WTC11 (cell line): ENCODE data around the gene XPOT. TPM values are rescaled to one million over a fixed set of nuclear protein-coding genes. Genes with fewer than 3 reads are reported as not detected.

ENCODE experiments used
- ATAC-seq: fragments of 200-7000 bp; cut with Tn5 transposase; 2 replicates; pipeline ENCODE4 v1.10.0; 2021; ENCODE audit warnings: mild to moderate bottlenecking, moderate library complexity
- CTCF ChIA-PET: fragments of 300-600 bp; sonication (Branson Sonifier 250); formaldehyde crosslinking; loops from one replicate; lab custom pipeline; 2021; ENCODE audit warnings: antibody characterized with exemption; lab: Charles Lee
- POLR2A ChIA-PET: fragments of 350-600 bp; sonication (Branson Sonifier 250); formaldehyde crosslinking; loops from one replicate; lab custom pipeline; 2021; ENCODE audit warnings: antibody characterized with exemption; lab: Charles Lee
- DNase-seq: peaks from one replicate; pipeline ENCODE4 v3.0.0; 2021; ENCODE audit warnings: low spot score
- H3K27ac Mint-ChIP-seq: 2 replicates; pipeline ENCODE4 v1.8.0; 2021; ENCODE audit warnings: mixed read lengths
- H3K27me3 Mint-ChIP-seq: 2 replicates; pipeline ENCODE4 v1.8.0; 2021; ENCODE audit warnings: low read depth, mild to moderate bottlenecking, moderate library complexity, mixed read lengths
- H3K36me3 Mint-ChIP-seq: 2 replicates; pipeline ENCODE4 v1.8.0; 2021; ENCODE audit warnings: mixed read lengths
- H3K4me1 Mint-ChIP-seq: 2 replicates; pipeline ENCODE4 v1.8.0; 2022; ENCODE audit warnings: mixed read lengths
- H3K4me3 Mint-ChIP-seq: 2 replicates; pipeline ENCODE4 v1.8.0; 2021; ENCODE audit warnings: mild to moderate bottlenecking, moderate library complexity, mixed read lengths
- H3K9me3 Mint-ChIP-seq: 2 replicates; pipeline ENCODE4 v1.8.0; 2021; ENCODE audit warnings: mixed read lengths
- ESRRA ChIP-seq: sonication (generic); formaldehyde crosslinking; IDR thresholded peaks from 2 replicates; pipeline ENCODE4 v1.8.1; 2022; ENCODE audit warnings: mild to moderate bottlenecking, missing genetic modification reagents, borderline replicate concordance
- FOXP1 ChIP-seq: sonication (generic); formaldehyde crosslinking; IDR thresholded peaks from 2 replicates; pipeline ENCODE4 v1.8.0; 2022; ENCODE audit warnings: missing genetic modification reagents, mild to moderate bottlenecking, moderate library complexity, borderline replicate concordance
- GTF2I ChIP-seq: fragments of 250-450 bp; sonication (Bioruptor Pico); conservative IDR thresholded peaks from 2 replicates; pipeline ENCODE4 v1.4.0; 2021; ENCODE audit warnings: mild to moderate bottlenecking
- NR3C1 ChIP-seq: sonication (generic); formaldehyde crosslinking; conservative IDR thresholded peaks from 2 replicates; pipeline ENCODE4 v1.8.1; 2023; ENCODE audit warnings: low read depth, mild to moderate bottlenecking, missing genetic modification reagents
- RELA ChIP-seq: sonication (generic); formaldehyde crosslinking; IDR thresholded peaks from 2 replicates; pipeline ENCODE4 v1.8.1; 2022; ENCODE audit warnings: missing genetic modification reagents, mild to moderate bottlenecking, borderline replicate concordance
- SP1 ChIP-seq: sonication (generic); formaldehyde crosslinking; conservative IDR thresholded peaks from 2 replicates; pipeline ENCODE4 v1.8.1; 2022; ENCODE audit warnings: missing genetic modification reagents
- TP53 ChIP-seq: sonication (generic); formaldehyde crosslinking; IDR thresholded peaks from 2 replicates; pipeline ENCODE4 v1.8.1; 2023; ENCODE audit warnings: mild to moderate bottlenecking, missing genetic modification reagents
- ZNF263 ChIP-seq: sonication (generic); formaldehyde crosslinking; IDR thresholded peaks from 2 replicates; pipeline ENCODE4 v1.8.1; 2022; ENCODE audit warnings: low read depth, mild to moderate bottlenecking, moderate library complexity, missing genetic modification reagents
- ZNF396 ChIP-seq: fragments of 250-450 bp; sonication (Bioruptor Pico); IDR thresholded peaks from 2 replicates; pipeline ENCODE4 v1.8.0; 2021; ENCODE audit warnings: mild to moderate bottlenecking, moderate library complexity, borderline replicate concordance
- ZNF423 ChIP-seq: fragments of 250-450 bp; sonication (Bioruptor Pico); IDR thresholded peaks from 2 replicates; pipeline ENCODE4 v2.1.2; 2022; ENCODE audit warnings: mild to moderate bottlenecking, moderate library complexity
- ZNF671 ChIP-seq: fragments of 250-450 bp; sonication (Bioruptor Pico); IDR thresholded peaks from 2 replicates; pipeline ENCODE4 v1.8.0; 2021; ENCODE audit warnings: mild to moderate bottlenecking
- total RNA-seq: library from RNA; stranded (reverse); gene quantifications from 3 replicates; pipeline ENCODE4 v1.2.3, GENCODE V29; 2021
- TF ChIP-seq, protein P1 (sequence below): fragments of 250-450 bp; sonication (Bioruptor Pico); IDR thresholded peaks from 2 replicates; pipeline ENCODE4 v1.9.0; 2021; ENCODE audit warnings: mild to moderate bottlenecking
- TF ChIP-seq, protein P2 (sequence below): sonication (generic); formaldehyde crosslinking; IDR thresholded peaks from 2 replicates; pipeline ENCODE4 v1.8.1; 2023; ENCODE audit warnings: mild to moderate bottlenecking, missing genetic modification reagents, moderate library complexity
- TF ChIP-seq, protein P3 (sequence below): sonication (generic); formaldehyde crosslinking; IDR thresholded peaks from 2 replicates; pipeline ENCODE4 v1.8.1; 2023; ENCODE audit warnings: mild to moderate bottlenecking, missing genetic modification reagents
- TF ChIP-seq, protein P4 (sequence below): sonication (generic); formaldehyde crosslinking; conservative IDR thresholded peaks from 2 replicates; pipeline ENCODE4 v1.8.1; 2022; ENCODE audit warnings: mild to moderate bottlenecking, missing genetic modification reagents
- TF ChIP-seq, protein P5 (sequence below): sonication (generic); formaldehyde crosslinking; IDR thresholded peaks from 2 replicates; pipeline ENCODE4 v1.8.1; 2022; ENCODE audit warnings: missing genetic modification reagents, borderline replicate concordance
- TF ChIP-seq, protein P6 (sequence below): fragments of 250-450 bp; sonication (Bioruptor Pico); IDR thresholded peaks from 2 replicates; pipeline ENCODE4 v1.9.0; 2021; ENCODE audit warnings: mild to moderate bottlenecking
- TF ChIP-seq, protein P7 (sequence below): fragments of 250-450 bp; sonication (Bioruptor Pico); IDR thresholded peaks from 2 replicates; pipeline ENCODE4 v1.9.0; 2021; ENCODE audit warnings: moderate library complexity, mild to moderate bottlenecking, inconsistent platforms, borderline replicate concordance
- TF ChIP-seq, protein P8 (sequence below): fragments of 250-450 bp; sonication (Bioruptor Pico); IDR thresholded peaks from 2 replicates; pipeline ENCODE4 v1.8.0; 2021; ENCODE audit warnings: mild to moderate bottlenecking
- TF ChIP-seq, protein P9 (sequence below): sonication (generic); formaldehyde crosslinking; IDR thresholded peaks from 2 replicates; pipeline ENCODE4 v1.8.1; 2022; ENCODE audit warnings: low read depth, missing genetic modification reagents, borderline replicate concordance
- TF ChIP-seq, protein P10 (sequence below): sonication (generic); formaldehyde crosslinking; IDR thresholded peaks from 2 replicates; pipeline ENCODE4 v1.8.0; 2022; ENCODE audit warnings: missing genetic modification reagents

XPOT gene
- total RNA-seq, 1 experiment from 2014 or later, result 134 TPM

DNA sequence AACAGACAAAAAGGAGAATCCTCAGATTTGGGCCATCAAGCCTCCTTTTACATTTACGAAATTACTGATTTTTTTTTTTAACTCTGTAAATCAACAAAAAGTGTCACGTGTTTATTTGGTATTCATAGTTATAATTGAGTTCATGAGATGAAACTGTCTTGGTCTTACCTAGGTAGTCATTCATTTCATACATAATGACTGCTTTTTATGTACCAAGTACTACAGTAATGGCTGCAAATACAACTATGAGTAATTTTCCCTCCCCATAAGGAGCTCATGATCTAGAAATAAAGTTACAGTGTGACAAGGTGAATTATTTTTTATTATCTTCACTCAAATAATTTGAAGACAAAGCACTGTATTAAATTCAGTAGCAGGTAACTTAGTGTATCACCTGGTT, 41.3 kb downstream of the XPOT start:
- Mint-ChIP-seq H3K27ac (no peak overlapping the region), H3K9me3 (no peaks in the 10 kb centered on the region), H3K27me3 (no peaks in the 10 kb centered on the region), H3K36me3 (peaks cover 61% of the 10 kb centered on the region), H3K4me3 (no peak overlapping the region), H3K4me1 (peaks cover 4% of the 10 kb centered on the region)
- ChIA-PET CTCF (no interaction called here), POLR2A (no interaction called here)
- TF ChIP-seq, protein P1, sequence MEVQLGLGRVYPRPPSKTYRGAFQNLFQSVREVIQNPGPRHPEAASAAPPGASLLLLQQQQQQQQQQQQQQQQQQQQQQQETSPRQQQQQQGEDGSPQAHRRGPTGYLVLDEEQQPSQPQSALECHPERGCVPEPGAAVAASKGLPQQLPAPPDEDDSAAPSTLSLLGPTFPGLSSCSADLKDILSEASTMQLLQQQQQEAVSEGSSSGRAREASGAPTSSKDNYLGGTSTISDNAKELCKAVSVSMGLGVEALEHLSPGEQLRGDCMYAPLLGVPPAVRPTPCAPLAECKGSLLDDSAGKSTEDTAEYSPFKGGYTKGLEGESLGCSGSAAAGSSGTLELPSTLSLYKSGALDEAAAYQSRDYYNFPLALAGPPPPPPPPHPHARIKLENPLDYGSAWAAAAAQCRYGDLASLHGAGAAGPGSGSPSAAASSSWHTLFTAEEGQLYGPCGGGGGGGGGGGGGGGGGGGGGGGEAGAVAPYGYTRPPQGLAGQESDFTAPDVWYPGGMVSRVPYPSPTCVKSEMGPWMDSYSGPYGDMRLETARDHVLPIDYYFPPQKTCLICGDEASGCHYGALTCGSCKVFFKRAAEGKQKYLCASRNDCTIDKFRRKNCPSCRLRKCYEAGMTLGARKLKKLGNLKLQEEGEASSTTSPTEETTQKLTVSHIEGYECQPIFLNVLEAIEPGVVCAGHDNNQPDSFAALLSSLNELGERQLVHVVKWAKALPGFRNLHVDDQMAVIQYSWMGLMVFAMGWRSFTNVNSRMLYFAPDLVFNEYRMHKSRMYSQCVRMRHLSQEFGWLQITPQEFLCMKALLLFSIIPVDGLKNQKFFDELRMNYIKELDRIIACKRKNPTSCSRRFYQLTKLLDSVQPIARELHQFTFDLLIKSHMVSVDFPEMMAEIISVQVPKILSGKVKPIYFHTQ (CRISPR knock-in tag), result no peak
- TF ChIP-seq ESRRA (CRISPR knock-in tag), result no peak
- TF ChIP-seq GTF2I (CRISPR knock-in tag), result no peak
- TF ChIP-seq, protein P2, sequence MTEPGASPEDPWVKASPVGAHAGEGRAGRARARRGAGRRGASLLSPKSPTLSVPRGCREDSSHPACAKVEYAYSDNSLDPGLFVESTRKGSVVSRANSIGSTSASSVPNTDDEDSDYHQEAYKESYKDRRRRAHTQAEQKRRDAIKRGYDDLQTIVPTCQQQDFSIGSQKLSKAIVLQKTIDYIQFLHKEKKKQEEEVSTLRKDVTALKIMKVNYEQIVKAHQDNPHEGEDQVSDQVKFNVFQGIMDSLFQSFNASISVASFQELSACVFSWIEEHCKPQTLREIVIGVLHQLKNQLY, result no peak
- TF ChIP-seq SP1 (CRISPR knock-in tag), result no peak
- TF ChIP-seq ZNF423 (CRISPR knock-in tag), result no peak
- no peak for TF ChIP-seq TP53
- TF ChIP-seq, protein P3, sequence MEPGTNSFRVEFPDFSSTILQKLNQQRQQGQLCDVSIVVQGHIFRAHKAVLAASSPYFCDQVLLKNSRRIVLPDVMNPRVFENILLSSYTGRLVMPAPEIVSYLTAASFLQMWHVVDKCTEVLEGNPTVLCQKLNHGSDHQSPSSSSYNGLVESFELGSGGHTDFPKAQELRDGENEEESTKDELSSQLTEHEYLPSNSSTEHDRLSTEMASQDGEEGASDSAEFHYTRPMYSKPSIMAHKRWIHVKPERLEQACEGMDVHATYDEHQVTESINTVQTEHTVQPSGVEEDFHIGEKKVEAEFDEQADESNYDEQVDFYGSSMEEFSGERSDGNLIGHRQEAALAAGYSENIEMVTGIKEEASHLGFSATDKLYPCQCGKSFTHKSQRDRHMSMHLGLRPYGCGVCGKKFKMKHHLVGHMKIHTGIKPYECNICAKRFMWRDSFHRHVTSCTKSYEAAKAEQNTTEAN (CRISPR knock-in tag), result no peak
- TF ChIP-seq ZNF671 (CRISPR knock-in tag), result no peak
- TF ChIP-seq, protein P4, sequence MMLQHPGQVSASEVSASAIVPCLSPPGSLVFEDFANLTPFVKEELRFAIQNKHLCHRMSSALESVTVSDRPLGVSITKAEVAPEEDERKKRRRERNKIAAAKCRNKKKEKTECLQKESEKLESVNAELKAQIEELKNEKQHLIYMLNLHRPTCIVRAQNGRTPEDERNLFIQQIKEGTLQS, result no peak
- TF ChIP-seq, protein P5, sequence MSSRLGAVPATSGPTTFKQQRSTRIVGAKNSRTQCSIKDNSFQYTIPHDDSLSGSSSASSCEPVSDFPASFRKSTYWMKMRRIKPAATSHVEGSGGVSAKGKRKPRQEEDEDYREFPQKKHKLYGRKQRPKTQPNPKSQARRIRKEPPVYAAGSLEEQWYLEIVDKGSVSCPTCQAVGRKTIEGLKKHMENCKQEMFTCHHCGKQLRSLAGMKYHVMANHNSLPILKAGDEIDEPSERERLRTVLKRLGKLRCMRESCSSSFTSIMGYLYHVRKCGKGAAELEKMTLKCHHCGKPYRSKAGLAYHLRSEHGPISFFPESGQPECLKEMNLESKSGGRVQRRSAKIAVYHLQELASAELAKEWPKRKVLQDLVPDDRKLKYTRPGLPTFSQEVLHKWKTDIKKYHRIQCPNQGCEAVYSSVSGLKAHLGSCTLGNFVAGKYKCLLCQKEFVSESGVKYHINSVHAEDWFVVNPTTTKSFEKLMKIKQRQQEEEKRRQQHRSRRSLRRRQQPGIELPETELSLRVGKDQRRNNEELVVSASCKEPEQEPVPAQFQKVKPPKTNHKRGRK (CRISPR knock-in tag), result no peak
- ATAC-seq, result no peak
- no peak for DNase-seq

DNA sequence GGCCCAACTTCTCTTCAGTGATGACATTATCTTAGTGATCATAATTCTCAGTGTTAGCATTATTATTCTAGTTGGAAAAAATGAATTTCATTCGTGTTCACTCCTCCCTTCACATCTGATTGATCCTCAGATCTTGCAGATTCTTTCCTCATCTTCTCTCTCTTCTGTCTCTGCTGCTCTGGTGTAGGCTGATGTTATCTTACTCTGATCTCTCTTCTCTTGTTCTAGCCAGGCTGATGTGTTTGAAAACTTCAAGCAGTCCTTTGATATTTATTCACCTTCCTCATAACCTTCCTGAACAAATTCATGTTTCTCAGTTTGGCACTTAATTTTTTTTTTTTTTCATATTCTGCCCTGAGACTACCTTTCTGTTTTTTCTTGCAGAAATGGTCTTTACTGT, 42.1 kb downstream of the XPOT start:
- peaks cover 12% of the 10 kb centered on the region for H3K4me1 Mint-ChIP-seq
- CTCF ChIA-PET, result no interaction called here
- POLR2A ChIA-PET, result no interaction called here
- H3K27me3 Mint-ChIP-seq, result no peaks in the 10 kb centered on the region
- no peak for DNase-seq
- no peak for ATAC-seq
- no peaks in the 10 kb centered on the region for H3K9me3 Mint-ChIP-seq
- H3K4me3 Mint-ChIP-seq, result no peak overlapping the region
- H3K27ac Mint-ChIP-seq, result no peak overlapping the region
- peaks cover 54% of the 10 kb centered on the region for H3K36me3 Mint-ChIP-seq
- TF ChIP-seq ZNF396, result no peak
- no peak for TF ChIP-seq FOXP1 (CRISPR knock-in tag)
- TF ChIP-seq, protein P6, sequence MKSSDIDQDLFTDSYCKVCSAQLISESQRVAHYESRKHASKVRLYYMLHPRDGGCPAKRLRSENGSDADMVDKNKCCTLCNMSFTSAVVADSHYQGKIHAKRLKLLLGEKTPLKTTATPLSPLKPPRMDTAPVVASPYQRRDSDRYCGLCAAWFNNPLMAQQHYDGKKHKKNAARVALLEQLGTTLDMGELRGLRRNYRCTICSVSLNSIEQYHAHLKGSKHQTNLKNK (CRISPR knock-in tag), result no peak
- no peak for TF ChIP-seq ZNF263 (CRISPR knock-in tag)
- no peak for TF ChIP-seq NR3C1 (CRISPR knock-in tag)
- TF ChIP-seq, protein P7, sequence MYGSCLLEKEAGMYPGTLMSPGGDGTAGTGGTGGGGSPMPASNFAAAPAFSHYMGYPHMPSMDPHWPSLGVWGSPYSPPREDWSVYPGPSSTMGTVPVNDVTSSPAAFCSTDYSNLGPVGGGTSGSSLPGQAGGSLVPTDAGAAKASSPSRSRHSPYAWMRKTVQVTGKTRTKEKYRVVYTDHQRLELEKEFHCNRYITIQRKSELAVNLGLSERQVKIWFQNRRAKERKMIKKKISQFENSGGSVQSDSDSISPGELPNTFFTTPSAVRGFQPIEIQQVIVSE (CRISPR knock-in tag), result no peak
- TF ChIP-seq, protein P8, sequence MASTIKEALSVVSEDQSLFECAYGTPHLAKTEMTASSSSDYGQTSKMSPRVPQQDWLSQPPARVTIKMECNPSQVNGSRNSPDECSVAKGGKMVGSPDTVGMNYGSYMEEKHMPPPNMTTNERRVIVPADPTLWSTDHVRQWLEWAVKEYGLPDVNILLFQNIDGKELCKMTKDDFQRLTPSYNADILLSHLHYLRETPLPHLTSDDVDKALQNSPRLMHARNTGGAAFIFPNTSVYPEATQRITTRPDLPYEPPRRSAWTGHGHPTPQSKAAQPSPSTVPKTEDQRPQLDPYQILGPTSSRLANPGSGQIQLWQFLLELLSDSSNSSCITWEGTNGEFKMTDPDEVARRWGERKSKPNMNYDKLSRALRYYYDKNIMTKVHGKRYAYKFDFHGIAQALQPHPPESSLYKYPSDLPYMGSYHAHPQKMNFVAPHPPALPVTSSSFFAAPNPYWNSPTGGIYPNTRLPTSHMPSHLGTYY (CRISPR knock-in tag), result no peak
- no peak for TF ChIP-seq RELA
- TF ChIP-seq, protein P9, sequence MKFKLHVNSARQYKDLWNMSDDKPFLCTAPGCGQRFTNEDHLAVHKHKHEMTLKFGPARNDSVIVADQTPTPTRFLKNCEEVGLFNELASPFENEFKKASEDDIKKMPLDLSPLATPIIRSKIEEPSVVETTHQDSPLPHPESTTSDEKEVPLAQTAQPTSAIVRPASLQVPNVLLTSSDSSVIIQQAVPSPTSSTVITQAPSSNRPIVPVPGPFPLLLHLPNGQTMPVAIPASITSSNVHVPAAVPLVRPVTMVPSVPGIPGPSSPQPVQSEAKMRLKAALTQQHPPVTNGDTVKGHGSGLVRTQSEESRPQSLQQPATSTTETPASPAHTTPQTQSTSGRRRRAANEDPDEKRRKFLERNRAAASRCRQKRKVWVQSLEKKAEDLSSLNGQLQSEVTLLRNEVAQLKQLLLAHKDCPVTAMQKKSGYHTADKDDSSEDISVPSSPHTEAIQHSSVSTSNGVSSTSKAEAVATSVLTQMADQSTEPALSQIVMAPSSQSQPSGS (CRISPR knock-in tag), result no peak
- TF ChIP-seq, protein P10, sequence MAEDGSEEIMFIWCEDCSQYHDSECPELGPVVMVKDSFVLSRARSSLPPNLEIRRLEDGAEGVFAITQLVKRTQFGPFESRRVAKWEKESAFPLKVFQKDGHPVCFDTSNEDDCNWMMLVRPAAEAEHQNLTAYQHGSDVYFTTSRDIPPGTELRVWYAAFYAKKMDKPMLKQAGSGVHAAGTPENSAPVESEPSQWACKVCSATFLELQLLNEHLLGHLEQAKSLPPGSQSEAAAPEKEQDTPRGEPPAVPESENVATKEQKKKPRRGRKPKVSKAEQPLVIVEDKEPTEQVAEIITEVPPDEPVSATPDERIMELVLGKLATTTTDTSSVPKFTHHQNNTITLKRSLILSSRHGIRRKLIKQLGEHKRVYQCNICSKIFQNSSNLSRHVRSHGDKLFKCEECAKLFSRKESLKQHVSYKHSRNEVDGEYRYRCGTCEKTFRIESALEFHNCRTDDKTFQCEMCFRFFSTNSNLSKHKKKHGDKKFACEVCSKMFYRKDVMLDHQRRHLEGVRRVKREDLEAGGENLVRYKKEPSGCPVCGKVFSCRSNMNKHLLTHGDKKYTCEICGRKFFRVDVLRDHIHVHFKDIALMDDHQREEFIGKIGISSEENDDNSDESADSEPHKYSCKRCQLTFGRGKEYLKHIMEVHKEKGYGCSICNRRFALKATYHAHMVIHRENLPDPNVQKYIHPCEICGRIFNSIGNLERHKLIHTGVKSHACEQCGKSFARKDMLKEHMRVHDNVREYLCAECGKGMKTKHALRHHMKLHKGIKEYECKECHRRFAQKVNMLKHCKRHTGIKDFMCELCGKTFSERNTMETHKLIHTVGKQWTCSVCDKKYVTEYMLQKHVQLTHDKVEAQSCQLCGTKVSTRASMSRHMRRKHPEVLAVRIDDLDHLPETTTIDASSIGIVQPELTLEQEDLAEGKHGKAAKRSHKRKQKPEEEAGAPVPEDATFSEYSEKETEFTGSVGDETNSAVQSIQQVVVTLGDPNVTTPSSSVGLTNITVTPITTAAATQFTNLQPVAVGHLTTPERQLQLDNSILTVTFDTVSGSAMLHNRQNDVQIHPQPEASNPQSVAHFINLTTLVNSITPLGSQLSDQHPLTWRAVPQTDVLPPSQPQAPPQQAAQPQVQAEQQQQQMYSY, result no peak
